Measurements from ENCODE around the gene STARD13.

Gene STARD13

DNA sequence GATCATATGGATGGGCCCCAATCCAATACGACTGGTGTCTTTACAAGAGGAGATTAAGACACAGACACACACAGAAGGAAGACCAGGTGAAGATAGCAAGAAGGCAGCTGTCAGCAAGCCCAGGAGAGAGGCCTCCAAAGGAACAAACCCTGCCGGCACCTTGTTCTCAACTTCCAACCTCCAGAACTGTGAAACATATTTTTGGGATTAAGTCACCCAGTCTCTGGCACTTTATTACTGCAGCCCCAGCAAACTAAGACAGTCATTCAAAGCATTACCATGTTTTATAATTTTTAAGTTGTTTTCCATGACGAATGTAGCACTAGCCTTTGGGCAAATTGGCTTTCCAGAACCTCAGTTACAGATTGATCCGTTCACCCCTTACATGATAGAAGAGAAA is 11.3 kb downstream of the STARD13 start:
- Histone ChIP-seq H3K9ac (ENCODE audit: insufficient read length, low read depth) (no peak overlapping the region), H3K36me3 (ENCODE audit: insufficient read depth, insufficient read length, low read length) (peaks cover 6% of the 10 kb centered on the region), H3K4me3 (ENCODE audit: insufficient read length, low read depth) (no peak overlapping the region), H3K27me3 (ENCODE audit: insufficient read depth, insufficient read length) (no peaks in the 10 kb centered on the region), H3K9me3 (ENCODE audit: insufficient read depth, low read length) (no peaks in the 10 kb centered on the region), H3K4me1 (ENCODE audit: insufficient read depth, insufficient read length) (no peaks in the 10 kb centered on the region)
- no peak for TF ChIP-seq ZNF274 (IDR thresholded peaks at IDR 0.05; ENCODE audit: low read depth, low read length)
- no peak for DNase-seq (ENCODE audit: low read depth, low spot score)

DNA sequence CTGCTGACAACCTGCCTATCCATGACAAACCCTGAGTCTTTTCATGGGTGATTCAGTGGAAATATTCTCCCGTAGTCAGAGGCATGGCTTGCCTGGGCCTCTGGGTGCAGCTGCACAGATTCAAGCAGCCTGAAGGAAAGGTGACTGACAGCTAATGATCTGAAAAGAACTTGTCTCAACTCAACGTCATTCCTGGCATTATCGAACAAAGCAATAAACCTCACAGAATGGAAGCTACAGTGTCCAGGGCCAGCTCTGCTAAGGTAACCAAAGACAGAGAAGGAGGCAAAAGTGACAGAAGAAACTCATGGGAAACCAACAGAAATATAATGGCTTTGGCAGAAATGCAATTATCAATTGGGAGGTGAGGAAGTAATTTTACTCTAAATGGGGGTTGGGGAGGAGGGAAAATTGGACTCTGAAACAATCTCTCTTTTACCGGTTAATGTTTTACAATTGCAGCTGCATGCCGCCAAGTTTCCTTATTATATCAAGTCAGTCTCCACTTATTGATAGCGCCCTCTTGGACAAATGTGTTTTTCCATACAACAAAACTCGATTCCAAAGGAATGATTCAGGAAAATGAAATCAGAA is 12.9 kb downstream of the STARD13 start:
- no peak for TF ChIP-seq YY1 (IDR thresholded peaks at IDR 0.05; ENCODE audit: insufficient read depth, insufficient read length)
- TF ChIP-seq SUZ12 (IDR thresholded peaks at IDR 0.05; ENCODE audit: extremely low read depth, insufficient read depth, insufficient read length) = no peak
- TF ChIP-seq ZNF274 (IDR thresholded peaks at IDR 0.05; ENCODE audit: low read depth, low read length) = no peak
- no peak overlapping the region for H3K4me3 ChIP-seq (ENCODE audit: insufficient read length, low read depth)
- peaks cover 6% of the 10 kb centered on the region for H3K36me3 ChIP-seq (ENCODE audit: insufficient read depth, insufficient read length, low read length)
- no peak for DNase-seq (ENCODE audit: low read depth, low spot score)
- no peaks in the 10 kb centered on the region for H3K9me3 ChIP-seq (ENCODE audit: insufficient read depth, low read length)
- H3K9ac ChIP-seq (ENCODE audit: insufficient read length, low read depth) = no peak overlapping the region
- no peaks in the 10 kb centered on the region for H3K27me3 ChIP-seq (ENCODE audit: insufficient read depth, insufficient read length)
- no peaks in the 10 kb centered on the region for H3K4me1 ChIP-seq (ENCODE audit: insufficient read depth, insufficient read length)

DNA sequence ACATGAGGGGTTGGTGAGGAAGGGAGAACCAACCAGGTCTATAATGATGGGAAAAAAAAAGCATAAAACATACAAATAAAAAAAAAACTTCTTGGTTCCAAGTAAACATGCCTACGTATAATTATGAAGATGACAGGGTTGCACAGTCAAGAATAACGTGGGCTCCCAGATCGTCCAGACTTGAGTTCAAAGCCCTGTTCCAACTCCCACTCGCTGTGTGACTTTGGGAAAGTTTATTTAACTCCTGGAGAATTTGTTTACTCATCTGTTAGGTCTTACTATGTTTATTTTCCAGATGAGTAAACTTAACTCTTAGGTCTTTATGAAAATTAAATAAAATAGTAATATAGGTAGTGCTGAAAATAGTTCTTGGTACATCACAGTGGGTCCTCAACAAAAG is 13.8 kb downstream of the STARD13 start:
- Histone ChIP-seq H3K36me3 (ENCODE audit: insufficient read depth, insufficient read length, low read length) (peaks cover 6% of the 10 kb centered on the region), H3K4me3 (ENCODE audit: insufficient read length, low read depth) (no peak overlapping the region), H3K4me1 (ENCODE audit: insufficient read depth, insufficient read length) (no peaks in the 10 kb centered on the region), H3K9ac (ENCODE audit: insufficient read length, low read depth) (no peak overlapping the region), H3K27me3 (ENCODE audit: insufficient read depth, insufficient read length) (no peaks in the 10 kb centered on the region), H3K9me3 (ENCODE audit: insufficient read depth, low read length) (no peaks in the 10 kb centered on the region)
- no peak for TF ChIP-seq SUZ12 (IDR thresholded peaks at IDR 0.05; ENCODE audit: extremely low read depth, insufficient read depth, insufficient read length)
- TF ChIP-seq YY1 (IDR thresholded peaks at IDR 0.05; ENCODE audit: insufficient read depth, insufficient read length) = no peak
- no peak for TF ChIP-seq ZNF274 (IDR thresholded peaks at IDR 0.05; ENCODE audit: low read depth, low read length)
- DNase-seq (ENCODE audit: low read depth, low spot score) = no peak

DNA sequence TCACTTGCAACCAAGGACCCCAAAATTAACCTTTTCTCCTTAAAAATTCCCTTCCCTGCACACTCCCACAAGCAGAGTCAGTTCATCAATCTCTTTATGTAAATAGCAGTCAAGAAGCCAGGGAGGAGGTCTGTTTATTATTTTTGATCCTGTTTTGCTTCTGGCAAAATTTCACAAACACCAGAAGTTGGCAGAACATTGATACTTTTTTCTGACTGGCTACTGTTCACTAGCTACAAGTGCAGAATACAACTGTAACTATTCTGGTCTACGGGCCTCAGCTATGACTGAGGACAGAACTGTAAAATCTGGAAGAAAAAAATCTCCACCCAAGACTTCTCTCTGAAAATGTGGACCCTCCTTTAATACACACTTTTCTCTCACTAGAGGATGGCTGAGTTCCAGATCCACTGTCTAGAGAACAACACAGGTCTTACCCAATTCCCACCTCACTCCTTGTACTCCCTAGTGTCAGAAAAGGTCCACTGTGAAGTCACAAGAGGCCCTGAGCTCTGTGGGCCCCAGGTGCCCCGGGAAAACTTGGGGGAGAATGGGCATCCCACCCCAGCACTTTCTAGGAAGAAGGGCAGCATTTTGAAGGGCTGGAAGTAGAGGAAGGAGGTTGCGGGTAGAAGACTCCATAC is 14.5 kb downstream of the STARD13 start:
- no peak for TF ChIP-seq YY1 (IDR thresholded peaks at IDR 0.05; ENCODE audit: insufficient read depth, insufficient read length)
- TF ChIP-seq ZNF274 (IDR thresholded peaks at IDR 0.05; ENCODE audit: low read depth, low read length) = no peak
- TF ChIP-seq SUZ12 (IDR thresholded peaks at IDR 0.05; ENCODE audit: extremely low read depth, insufficient read depth, insufficient read length) = no peak
- Histone ChIP-seq H3K27me3 (ENCODE audit: insufficient read depth, insufficient read length) (no peaks in the 10 kb centered on the region), H3K4me3 (ENCODE audit: insufficient read length, low read depth) (no peak overlapping the region), H3K9ac (ENCODE audit: insufficient read length, low read depth) (no peak overlapping the region), H3K4me1 (ENCODE audit: insufficient read depth, insufficient read length) (no peaks in the 10 kb centered on the region), H3K36me3 (ENCODE audit: insufficient read depth, insufficient read length, low read length) (peaks cover 6% of the 10 kb centered on the region), H3K9me3 (ENCODE audit: insufficient read depth, low read length) (no peaks in the 10 kb centered on the region)
- no peak for DNase-seq (ENCODE audit: low read depth, low spot score)

DNA sequence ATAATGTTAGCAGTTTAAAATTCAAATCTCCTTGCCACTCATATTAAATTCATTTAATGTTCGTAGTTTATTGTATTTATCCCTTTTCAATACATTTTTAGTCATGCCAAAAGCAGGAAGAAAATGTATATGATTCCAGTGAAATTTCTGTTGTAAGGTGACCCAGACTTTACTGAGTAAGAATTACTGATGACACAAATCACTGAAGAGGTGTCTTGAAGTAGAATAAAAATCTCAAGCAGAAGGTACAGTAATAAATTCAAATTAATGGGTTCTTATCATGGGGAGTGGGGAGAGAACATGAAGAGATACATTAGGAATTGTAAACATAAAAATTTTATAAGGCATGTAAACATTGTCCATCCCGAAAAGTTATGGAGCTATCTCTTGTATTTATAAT is 19.9 kb downstream of the STARD13 start:
- no peak for TF ChIP-seq ZNF274 (IDR thresholded peaks at IDR 0.05; ENCODE audit: low read depth, low read length)
- TF ChIP-seq SUZ12 (IDR thresholded peaks at IDR 0.05; ENCODE audit: extremely low read depth, insufficient read depth, insufficient read length) = no peak
- no peak for TF ChIP-seq YY1 (IDR thresholded peaks at IDR 0.05; ENCODE audit: insufficient read depth, insufficient read length)
- Histone ChIP-seq H3K36me3 (ENCODE audit: insufficient read depth, insufficient read length, low read length) (no peaks in the 10 kb centered on the region), H3K9ac (ENCODE audit: insufficient read length, low read depth) (no peak overlapping the region), H3K4me3 (ENCODE audit: insufficient read length, low read depth) (no peak overlapping the region), H3K9me3 (ENCODE audit: insufficient read depth, low read length) (no peaks in the 10 kb centered on the region), H3K27me3 (ENCODE audit: insufficient read depth, insufficient read length) (no peaks in the 10 kb centered on the region), H3K4me1 (ENCODE audit: insufficient read depth, insufficient read length) (no peaks in the 10 kb centered on the region)
- DNase-seq (ENCODE audit: low read depth, low spot score) = no peak

DNA sequence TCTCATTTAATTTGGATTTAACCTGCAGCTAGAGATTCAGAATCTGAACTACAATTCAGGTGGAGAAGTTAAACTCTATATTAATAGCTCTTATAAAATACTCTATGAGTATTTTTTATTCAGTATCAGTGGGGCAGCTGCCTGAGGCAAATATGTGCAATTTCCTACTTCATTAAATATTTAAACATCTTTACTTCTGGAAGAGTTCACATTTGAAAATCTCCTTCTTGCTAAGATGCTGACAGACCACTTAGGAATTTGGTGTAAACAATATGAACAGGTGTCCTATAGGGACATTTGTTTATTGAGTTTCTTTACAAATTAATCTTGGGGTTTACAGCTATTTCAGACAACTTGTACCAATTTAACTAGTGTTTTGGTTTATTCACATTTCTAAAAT is 20.4 kb downstream of the STARD13 start:
- no peaks in the 10 kb centered on the region for H3K4me1 ChIP-seq (ENCODE audit: insufficient read depth, insufficient read length)
- H3K4me3 ChIP-seq (ENCODE audit: insufficient read length, low read depth) = no peak overlapping the region
- no peak for DNase-seq (ENCODE audit: low read depth, low spot score)
- H3K9ac ChIP-seq (ENCODE audit: insufficient read length, low read depth) = no peak overlapping the region
- TF ChIP-seq YY1 (IDR thresholded peaks at IDR 0.05; ENCODE audit: insufficient read depth, insufficient read length) (no peak), ZNF274 (IDR thresholded peaks at IDR 0.05; ENCODE audit: low read depth, low read length) (no peak), SUZ12 (IDR thresholded peaks at IDR 0.05; ENCODE audit: extremely low read depth, insufficient read depth, insufficient read length) (no peak)
- no peaks in the 10 kb centered on the region for H3K27me3 ChIP-seq (ENCODE audit: insufficient read depth, insufficient read length)
- H3K36me3 ChIP-seq (ENCODE audit: insufficient read depth, insufficient read length, low read length) = no peaks in the 10 kb centered on the region
- H3K9me3 ChIP-seq (ENCODE audit: insufficient read depth, low read length) = no peaks in the 10 kb centered on the region

DNA sequence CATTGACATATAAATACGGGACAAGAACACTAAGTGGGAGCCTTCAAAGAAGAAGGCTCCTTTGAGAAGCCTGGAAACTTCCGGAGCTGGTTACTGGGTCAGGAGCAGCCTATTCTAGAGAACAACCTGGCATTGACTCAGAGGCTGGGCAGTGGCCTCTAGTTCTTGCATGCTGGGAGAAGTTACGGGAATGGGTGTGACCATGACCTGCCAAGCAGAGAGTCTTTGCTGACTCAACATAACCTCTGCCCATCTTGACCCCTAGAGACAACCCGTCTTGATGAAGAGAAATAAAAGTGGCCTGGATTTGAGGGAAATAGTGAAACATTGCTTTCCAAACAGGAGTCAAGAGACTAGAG is 21.0 kb downstream of the STARD13 start:
- H3K4me1 ChIP-seq (ENCODE audit: insufficient read depth, insufficient read length) = no peaks in the 10 kb centered on the region

More for the DNA sequence above, 21.0 kb downstream of the STARD13 start:
- TF ChIP-seq ZNF274 (IDR thresholded peaks at IDR 0.05; ENCODE audit: low read depth, low read length) = no peak
- no peak for TF ChIP-seq YY1 (IDR thresholded peaks at IDR 0.05; ENCODE audit: insufficient read depth, insufficient read length)
- no peak for TF ChIP-seq SUZ12 (IDR thresholded peaks at IDR 0.05; ENCODE audit: extremely low read depth, insufficient read depth, insufficient read length)
- Histone ChIP-seq H3K27me3 (ENCODE audit: insufficient read depth, insufficient read length) (no peaks in the 10 kb centered on the region), H3K9me3 (ENCODE audit: insufficient read depth, low read length) (no peaks in the 10 kb centered on the region), H3K9ac (ENCODE audit: insufficient read length, low read depth) (no peak overlapping the region), H3K4me3 (ENCODE audit: insufficient read length, low read depth) (no peak overlapping the region), H3K36me3 (ENCODE audit: insufficient read depth, insufficient read length, low read length) (no peaks in the 10 kb centered on the region)
- DNase-seq (ENCODE audit: low read depth, low spot score) = no peak

All from NT2/D1 (cell line).